HEK293 (cell line): ENCODE measurements around the gene APOL2.

ENCODE experiments used
- REST ChIP-seq: fragments of 450-650 bp; formaldehyde crosslinking; IDR thresholded peaks from 2 replicates; pipeline ENCODE4 v1.5.1; 2016; ENCODE audit warnings: missing biosample characterization, missing genetic modification characterization
- ZFP37 ChIP-seq: fragments of 450-650 bp; formaldehyde crosslinking; IDR thresholded peaks from 2 replicates; pipeline ENCODE4 v1.5.1; 2016; ENCODE audit warnings: missing biosample characterization, missing genetic modification characterization
- ZNF133 ChIP-seq: fragments of 450-650 bp; formaldehyde crosslinking; IDR thresholded peaks from 2 replicates; pipeline ENCODE4 v1.5.1; 2016; ENCODE audit warnings: missing biosample characterization, missing genetic modification characterization
- TF ChIP-seq, protein P1 (sequence below): fragments of 450-650 bp; formaldehyde crosslinking; IDR thresholded peaks from 2 replicates; pipeline ENCODE4 v1.5.1; 2016; ENCODE audit warnings: missing biosample characterization, missing genetic modification characterization

DNA sequence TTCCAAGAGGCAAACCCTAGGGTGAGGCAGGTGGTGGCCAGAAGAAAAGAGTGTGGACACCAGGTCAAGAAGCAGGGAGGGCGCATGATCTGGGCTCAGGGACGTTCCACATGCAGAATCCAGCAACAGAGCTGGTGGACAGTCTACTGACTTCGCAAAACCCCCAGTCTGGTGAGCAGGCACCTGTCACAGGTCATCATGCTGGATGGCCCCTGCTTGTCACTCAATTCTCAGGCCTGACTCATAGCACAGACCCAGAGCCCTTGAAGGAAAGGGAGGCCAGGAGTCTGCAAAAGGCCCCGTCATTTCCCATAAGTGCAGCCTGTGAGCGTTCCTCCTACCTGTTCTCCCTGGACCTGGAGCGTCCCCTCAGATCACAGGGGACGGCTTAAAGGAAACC lies 55.9 kb downstream of the APOL2 start:
- TF ChIP-seq, protein P1, sequence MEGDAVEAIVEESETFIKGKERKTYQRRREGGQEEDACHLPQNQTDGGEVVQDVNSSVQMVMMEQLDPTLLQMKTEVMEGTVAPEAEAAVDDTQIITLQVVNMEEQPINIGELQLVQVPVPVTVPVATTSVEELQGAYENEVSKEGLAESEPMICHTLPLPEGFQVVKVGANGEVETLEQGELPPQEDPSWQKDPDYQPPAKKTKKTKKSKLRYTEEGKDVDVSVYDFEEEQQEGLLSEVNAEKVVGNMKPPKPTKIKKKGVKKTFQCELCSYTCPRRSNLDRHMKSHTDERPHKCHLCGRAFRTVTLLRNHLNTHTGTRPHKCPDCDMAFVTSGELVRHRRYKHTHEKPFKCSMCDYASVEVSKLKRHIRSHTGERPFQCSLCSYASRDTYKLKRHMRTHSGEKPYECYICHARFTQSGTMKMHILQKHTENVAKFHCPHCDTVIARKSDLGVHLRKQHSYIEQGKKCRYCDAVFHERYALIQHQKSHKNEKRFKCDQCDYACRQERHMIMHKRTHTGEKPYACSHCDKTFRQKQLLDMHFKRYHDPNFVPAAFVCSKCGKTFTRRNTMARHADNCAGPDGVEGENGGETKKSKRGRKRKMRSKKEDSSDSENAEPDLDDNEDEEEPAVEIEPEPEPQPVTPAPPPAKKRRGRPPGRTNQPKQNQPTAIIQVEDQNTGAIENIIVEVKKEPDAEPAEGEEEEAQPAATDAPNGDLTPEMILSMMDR (tag by site-specific recombination): no peak
- TF ChIP-seq ZFP37 (tag by site-specific recombination) (no peak), REST (no peak), ZNF133 (tag by site-specific recombination) (no peak)
